GM12891 (cell line): ENCODE measurements around the gene MEF2C.

Experiments
- DNase-seq: peaks from one replicate; pipeline ENCODE4 v3.0.0; 2011; ENCODE audit warnings: low spot score; ENCODE audit not compliant: insufficient read length
- FAIRE-seq: peaks from 2 replicates; lab custom pipeline; 2011; peaks lifted over from hg19 to GRCh38; lab: Jason Lieb, UNC
- PAX5 ChIP-seq: IDR thresholded peaks from 2 replicates; pipeline ENCODE4 v1.6.1; 2011; ENCODE audit warnings: low read length, moderate library complexity, mild to moderate bottlenecking; ENCODE audit not compliant: insufficient read depth, severe bottlenecking
- POLR2A ChIP-seq: IDR thresholded peaks from 2 replicates; pipeline ENCODE4 v1.6.1; 2011; ENCODE audit warnings: low read depth, low read length, control low read depth
- POLR2AphosphoS5 ChIP-seq: IDR thresholded peaks from 2 replicates; pipeline ENCODE4 v1.6.1; 2011; ENCODE audit warnings: low read depth, low read length, control low read depth
- POU2F2 ChIP-seq: IDR thresholded peaks from 2 replicates; pipeline ENCODE4 v1.6.1; 2011; ENCODE audit warnings: low read depth, mild to moderate bottlenecking, control low read depth, low read length, moderate library complexity
- SPI1 ChIP-seq: IDR thresholded peaks from 2 replicates; pipeline ENCODE4 v1.6.1; 2011; ENCODE audit warnings: low read depth, low read length, control low read depth
- TAF1 ChIP-seq: IDR thresholded peaks from 2 replicates; pipeline ENCODE4 v1.6.1; 2011; ENCODE audit warnings: low read depth, low read length, control low read depth

The MEF2C gene

DNA sequence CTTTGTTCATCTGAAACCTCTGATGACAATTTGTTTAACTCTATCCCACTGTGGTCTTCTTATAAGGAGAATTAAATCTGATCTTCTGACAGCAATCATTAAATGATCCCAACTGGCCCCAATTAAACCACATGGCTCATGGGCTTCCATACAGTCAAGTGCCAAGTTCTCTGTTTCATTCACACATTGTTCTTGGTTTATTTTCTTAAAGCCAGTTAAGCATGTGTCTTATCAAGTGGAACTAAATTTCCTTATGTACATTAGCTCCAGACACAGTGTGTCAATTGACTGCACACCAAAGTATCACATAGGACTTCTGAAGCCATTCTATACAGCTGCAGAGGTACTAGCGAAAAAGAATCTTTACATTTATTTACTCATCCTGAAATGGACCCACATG, 51.2 kb downstream of the MEF2C start:
- TF ChIP-seq SPI1, result no peak
- TF ChIP-seq POLR2AphosphoS5, result no peak
- TF ChIP-seq POLR2A, result no peak
- TF ChIP-seq PAX5, result no peak
- TF ChIP-seq TAF1, result no peak
- no peak for TF ChIP-seq POU2F2
- DNase-seq (no peak), FAIRE-seq (no peak)

DNA sequence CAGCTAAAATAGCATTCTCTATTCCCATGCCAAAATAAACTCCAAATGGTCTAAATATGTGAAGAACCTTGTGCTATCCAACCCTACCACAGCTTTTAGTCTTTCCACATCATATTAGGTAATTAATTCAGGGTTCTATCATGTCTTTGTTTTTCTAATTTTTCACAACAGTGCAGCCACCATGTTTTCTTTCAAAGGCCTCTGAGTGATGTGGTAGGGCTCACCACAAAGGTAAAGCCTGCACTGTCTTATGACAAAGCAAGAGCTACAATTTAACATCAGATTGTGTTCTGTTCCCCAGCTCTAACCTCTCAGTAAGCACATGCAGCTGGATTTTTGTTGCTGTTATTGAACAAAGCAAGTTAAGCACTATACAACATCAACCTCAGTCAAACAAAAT, 52.4 kb downstream of the MEF2C start:
- no peak for TF ChIP-seq POU2F2
- TF ChIP-seq POLR2A, result peak; percentile 23; the same call in 1 of the 2 replicates
- DNase-seq, result no peak

DNA sequence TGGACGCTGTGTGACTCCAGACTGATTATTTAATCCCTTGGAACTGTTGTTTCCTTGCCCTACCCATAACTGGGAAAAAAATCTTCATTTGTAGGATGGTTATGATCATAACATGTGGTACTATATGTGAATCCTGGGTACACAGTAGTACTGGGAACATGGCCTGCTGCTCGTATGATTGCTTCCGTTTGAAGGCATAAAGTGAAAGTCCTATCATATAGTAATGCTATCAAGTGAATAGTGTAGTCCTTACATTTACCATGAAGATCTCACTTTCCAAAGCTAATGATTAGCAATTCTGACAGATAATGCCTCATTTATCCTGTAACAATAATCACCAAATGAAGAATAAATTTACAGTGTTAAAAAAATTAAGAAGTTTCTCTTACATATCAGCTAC, 53.2 kb downstream of the MEF2C start:
- no peak for TF ChIP-seq POLR2A
- TF ChIP-seq POLR2AphosphoS5, result no peak
- TF ChIP-seq SPI1, result no peak
- TF ChIP-seq POU2F2, result no peak
- TF ChIP-seq TAF1, result no peak
- no peak for TF ChIP-seq PAX5
- peak; percentile 94 for FAIRE-seq
- DNase-seq, result no peak

More for the DNA sequence above, 52.4 kb downstream of the MEF2C start:
- FAIRE-seq, result peak; percentile 47

DNA sequence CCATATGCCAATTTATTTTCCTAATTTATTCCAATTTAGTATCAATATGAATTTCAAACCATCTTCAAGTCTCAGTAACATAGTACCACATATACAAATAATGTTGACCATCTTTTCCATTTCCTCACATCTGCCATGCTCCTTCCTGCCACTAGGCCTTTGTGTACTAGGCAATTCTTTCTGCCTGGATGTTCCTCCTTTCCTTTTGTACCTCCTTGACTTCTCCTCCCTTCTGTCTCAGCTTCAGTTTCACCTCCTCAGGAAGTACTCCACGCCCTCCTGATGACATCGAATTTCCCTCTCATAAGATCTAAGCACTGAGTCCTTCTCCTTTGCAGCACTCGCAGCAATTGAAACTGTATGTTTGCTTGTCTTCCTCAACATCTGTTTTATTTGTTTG, 53.9 kb downstream of the MEF2C start:
- TF ChIP-seq POLR2AphosphoS5 (peak; percentile 46; the same call in 1 of the 2 replicates), TAF1 (no peak), POLR2A (0 out of 2 replicates have a peak, but pooled peaks have one; percentile 40), POU2F2 (no peak), PAX5 (no peak), SPI1 (peak; percentile 32)
- no peak for FAIRE-seq

DNA sequence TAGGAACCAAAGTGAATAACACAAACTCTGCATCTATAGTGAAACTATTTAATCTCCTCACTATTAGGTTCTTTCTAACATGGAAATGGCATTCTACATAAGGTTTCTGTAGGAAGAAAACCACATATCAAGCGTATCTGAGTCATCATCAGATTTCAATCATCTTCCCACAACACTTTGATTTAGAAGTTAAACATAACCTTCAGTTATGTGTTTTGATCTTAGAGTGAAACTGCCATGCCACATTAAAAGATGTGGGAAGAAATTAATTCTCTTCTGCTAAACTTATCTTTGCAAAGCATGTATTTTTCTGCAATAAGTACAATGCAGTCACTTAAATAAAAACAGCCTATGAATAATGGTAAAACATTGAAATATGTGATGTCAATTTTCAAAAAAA, 55.0 kb downstream of the MEF2C start:
- FAIRE-seq, result peak; percentile 76
- TF ChIP-seq SPI1, result no peak
- no peak for TF ChIP-seq POLR2AphosphoS5
- TF ChIP-seq POU2F2, result no peak
- no peak for TF ChIP-seq TAF1
- no peak for TF ChIP-seq PAX5
- no peak for DNase-seq

More for the DNA sequence above, 53.9 kb downstream of the MEF2C start:
- DNase-seq, result no peak

DNA sequence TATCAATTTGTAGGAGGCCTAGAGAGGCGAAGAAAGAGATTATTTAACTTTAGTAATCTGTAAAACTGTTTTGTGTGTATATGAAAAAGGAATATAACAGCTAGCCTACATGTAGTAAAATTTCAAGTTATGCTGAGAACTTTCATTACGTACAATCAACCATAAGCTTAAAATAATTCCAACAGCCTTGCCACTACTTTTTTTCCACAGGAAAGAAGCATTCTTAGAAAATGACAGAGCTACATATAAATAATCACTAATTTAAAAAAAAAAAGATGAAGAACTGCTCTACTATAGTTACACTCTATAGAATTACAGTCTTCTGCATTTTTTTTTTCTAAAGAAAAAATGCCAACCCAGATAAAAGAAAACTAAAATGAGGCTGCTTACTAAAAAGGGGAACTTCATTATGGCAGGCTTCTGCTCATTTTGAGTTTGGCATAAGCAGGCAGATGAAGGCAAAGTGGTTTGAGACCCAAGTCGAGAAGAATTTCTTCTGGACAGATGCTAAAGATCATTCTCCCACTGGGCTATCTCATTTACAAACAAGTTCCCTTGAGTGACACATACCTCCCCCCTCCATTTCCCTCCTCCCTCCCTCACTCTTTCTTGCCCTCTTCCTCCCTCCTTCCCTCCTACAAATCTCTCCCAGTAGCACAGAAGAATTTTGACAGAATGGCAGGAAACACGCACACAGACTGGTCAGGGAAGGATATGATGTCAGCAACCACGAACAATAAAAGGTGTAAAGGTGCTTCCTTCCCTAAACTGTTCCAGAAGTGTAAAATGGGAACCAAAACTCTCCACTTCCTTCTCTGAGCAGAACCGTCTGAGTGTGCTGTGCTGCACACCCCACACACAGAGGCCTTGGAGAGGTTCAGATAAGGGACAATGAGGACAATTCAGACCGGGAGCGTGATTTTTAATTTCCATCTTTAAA, 56.1 kb downstream of the MEF2C start:
- TF ChIP-seq TAF1 (peak; percentile 23; the same call in 1 of the 2 replicates), POLR2AphosphoS5 (no peak; the same call in 1 of the 2 replicates), PAX5 (no peak), POLR2A (no peak; the same call in 1 of the 2 replicates), POU2F2 (peak; percentile 77), SPI1 (peak; percentile 98)
- DNase-seq, result no peak
- FAIRE-seq, result peak; percentile 99

DNA sequence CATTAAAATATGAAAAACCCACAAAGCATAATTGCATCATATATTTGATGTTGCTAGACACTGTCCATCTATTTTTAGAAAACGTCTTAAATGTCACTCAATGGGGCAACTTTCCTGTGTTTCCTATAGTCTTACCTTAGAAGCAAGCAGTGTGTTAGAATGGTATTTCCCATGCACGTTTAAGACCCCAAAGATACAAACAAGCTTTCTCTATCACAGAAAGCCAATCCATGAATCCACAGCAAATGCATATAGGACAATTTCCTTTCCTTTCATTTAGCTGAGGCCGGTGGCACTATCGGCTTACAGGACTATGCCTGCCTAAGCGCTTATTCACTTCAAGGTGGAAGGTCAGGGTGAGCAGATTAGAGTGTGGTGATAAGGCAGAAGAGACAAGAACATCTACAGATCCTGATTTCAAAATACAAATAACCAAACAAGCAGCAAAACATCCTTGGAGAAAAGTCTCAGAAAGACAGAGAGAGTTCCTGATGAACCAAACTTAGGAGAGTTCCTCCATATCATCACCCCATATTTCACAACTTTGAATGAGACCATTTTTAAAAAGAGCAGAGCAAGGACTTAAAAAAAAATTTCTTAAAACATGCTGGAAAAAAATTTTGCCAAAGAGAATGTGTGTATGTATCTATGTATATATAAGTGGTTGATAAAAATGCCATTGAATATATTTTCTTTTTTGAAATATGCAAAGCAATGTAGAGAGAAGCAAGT, 57.2 kb downstream of the MEF2C start:
- no peak for TF ChIP-seq POLR2AphosphoS5
- TF ChIP-seq POU2F2, result no peak
- TF ChIP-seq SPI1, result no peak
- no peak for TF ChIP-seq PAX5
- DNase-seq (no peak), FAIRE-seq (peak; percentile 63)

DNA sequence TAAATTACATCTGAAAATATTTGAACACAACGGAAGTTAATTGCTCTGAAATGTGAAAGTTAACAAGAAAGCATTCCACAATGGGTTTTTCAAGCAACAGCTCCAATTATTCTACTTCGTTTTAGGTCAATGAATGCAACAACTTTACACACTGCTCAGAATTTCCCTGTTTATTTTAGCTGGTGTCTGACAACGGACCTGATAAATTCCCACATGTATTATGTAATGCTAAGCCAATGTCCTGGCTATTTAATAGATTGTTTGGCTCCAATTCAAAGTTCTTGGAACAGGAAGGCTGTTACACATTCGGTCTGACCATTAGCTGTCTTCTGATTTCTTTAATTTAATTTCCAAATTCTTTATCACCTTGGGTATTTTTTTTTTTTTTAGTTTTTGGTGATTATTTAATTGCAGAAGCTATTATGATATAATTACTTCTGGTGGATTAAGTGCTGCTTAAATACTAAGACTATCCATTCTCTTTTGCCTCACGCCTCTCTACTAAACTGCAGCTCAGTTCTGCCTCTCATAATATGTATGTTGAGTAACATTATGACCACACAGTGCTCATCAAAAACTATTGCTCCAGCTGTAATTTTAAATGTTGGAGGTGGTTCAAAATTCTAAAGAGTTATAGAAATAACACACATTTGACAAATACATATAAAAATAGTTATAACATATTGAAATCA, 57.9 kb downstream of the MEF2C start:
- DNase-seq, result no peak
- TF ChIP-seq POLR2AphosphoS5 (no peak), TAF1 (no peak), SPI1 (no peak), POU2F2 (no peak), POLR2A (no peak), PAX5 (no peak)
- FAIRE-seq, result peak; percentile 48

DNA sequence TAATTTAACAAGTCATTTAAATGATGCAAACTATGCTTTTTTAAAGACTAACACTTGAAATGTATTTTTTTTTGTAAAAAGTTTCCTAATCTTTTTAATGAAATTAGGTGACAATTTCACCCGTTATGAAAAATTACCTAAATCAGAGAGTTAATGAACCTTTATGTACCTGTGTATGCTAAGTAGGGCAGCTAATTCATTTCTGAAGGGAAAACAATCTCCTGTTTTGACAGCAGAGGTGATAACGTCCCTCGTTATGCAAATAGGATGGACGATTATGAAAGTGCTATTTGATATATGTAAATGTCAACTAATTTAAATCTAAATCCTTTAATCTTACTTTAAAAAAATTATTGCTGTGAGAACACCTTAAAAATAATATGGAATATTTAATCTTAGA, 58.8 kb downstream of the MEF2C start:
- no peak for DNase-seq
- 0 out of 2 replicates have a peak, but pooled peaks have one; percentile 41 for TF ChIP-seq POU2F2
- TF ChIP-seq POLR2AphosphoS5, result no peak
- FAIRE-seq, result peak; percentile 81

DNA sequence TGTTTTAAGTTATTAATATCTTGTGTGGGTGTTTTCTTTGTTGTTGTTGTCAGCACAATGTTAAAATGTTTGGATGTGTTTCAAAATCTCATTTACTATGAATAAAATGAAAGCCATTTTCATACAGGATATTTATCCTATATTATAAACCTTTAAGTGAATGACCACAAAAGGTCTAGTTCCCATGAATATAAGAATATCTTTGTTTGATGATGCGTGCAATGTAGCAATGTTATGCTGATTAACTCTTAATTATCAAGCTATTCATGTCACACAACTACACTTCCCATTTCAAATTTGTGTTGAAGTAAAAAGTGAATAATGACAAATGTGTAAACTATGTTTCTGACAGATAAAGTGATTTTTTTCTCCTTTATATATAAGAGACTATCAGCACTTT, 59.8 kb downstream of the MEF2C start:
- DNase-seq (no peak), FAIRE-seq (no peak)
- no peak for TF ChIP-seq TAF1
- TF ChIP-seq SPI1, result no peak
- TF ChIP-seq POLR2A, result no peak
- TF ChIP-seq POU2F2, result no peak
- TF ChIP-seq PAX5, result no peak
- TF ChIP-seq POLR2AphosphoS5, result no peak
